Ishikawa (cell line): ENCODE data around the gene ST6GALNAC6.
A peak's percentile ranks its signal among the peaks of the same experiment; 100 is the strongest.

ENCODE experiments used
- CEBPB ChIP-seq: IDR thresholded peaks from 2 replicates; pipeline ENCODE4 v1.6.1; 2012
- CREB1 ChIP-seq: IDR thresholded peaks from 2 replicates; pipeline ENCODE4 v1.6.1; 2012; ENCODE audit warnings: low read depth
- EGR1 ChIP-seq: IDR thresholded peaks from 2 replicates; pipeline ENCODE4 v1.6.1; 2012
- EP300 ChIP-seq: IDR thresholded peaks from 2 replicates; pipeline ENCODE4 v1.6.1; 2012; ENCODE audit warnings: borderline replicate concordance
- FOXM1 ChIP-seq: IDR thresholded peaks from 2 replicates; pipeline ENCODE4 v1.6.1; 2012; ENCODE audit warnings: low read depth, borderline replicate concordance
- MAX ChIP-seq: IDR thresholded peaks from 2 replicates; pipeline ENCODE4 v1.6.1; 2012
- NFIC ChIP-seq: IDR thresholded peaks from 2 replicates; pipeline ENCODE4 v1.6.1; 2012
- RAD21 ChIP-seq: IDR thresholded peaks from 2 replicates; pipeline ENCODE4 v1.6.1; 2012; ENCODE audit warnings: low read depth
- REST ChIP-seq: IDR thresholded peaks from 2 replicates; pipeline ENCODE4 v1.6.1; 2012; ENCODE audit warnings: low read depth, mild to moderate bottlenecking
- TAF1 ChIP-seq: IDR thresholded peaks from 2 replicates; pipeline ENCODE4 v1.6.1; 2012; ENCODE audit warnings: low read depth, mild to moderate bottlenecking
- TCF12 ChIP-seq: IDR thresholded peaks from 2 replicates; pipeline ENCODE4 v1.6.1; 2012; ENCODE audit warnings: low read depth
- TEAD4 ChIP-seq: IDR thresholded peaks from 2 replicates; pipeline ENCODE4 v1.6.1; 2012
- USF1 ChIP-seq: IDR thresholded peaks from 2 replicates; pipeline ENCODE4 v1.6.1; 2012
- YY1 ChIP-seq: IDR thresholded peaks from 2 replicates; pipeline ENCODE4 v1.6.1; 2012; ENCODE audit warnings: low read depth
- ZBTB7A ChIP-seq: IDR thresholded peaks from 2 replicates; pipeline ENCODE4 v1.6.1; 2012; ENCODE audit warnings: low read depth

Gene ST6GALNAC6

GRCh38 chr9:127880143-127880542 is 19.3 kb downstream of the ST6GALNAC6 start:
- TF ChIP-seq TCF12 (no peak), YY1 (no peak), EP300 (no peak), MAX (no peak), TEAD4 (no peak), USF1 (no peak), NFIC (no peak), TAF1 (no peak), FOXM1 (no peak), CEBPB (no peak), RAD21 (no peak), ZBTB7A (no peak)

- no peak for TF ChIP-seq FOXM1
- TF ChIP-seq TAF1: no peak
- no peak for TF ChIP-seq EP300
- TF ChIP-seq REST: no peak
- TF ChIP-seq TEAD4: no peak
- TF ChIP-seq NFIC: no peak
Measured at GRCh38 chr9:127878652-127879390, 20.6 kb downstream of the ST6GALNAC6 start.

GRCh38 chr9:127878001-127878651 is 21.3 kb downstream of the ST6GALNAC6 start:
- TF ChIP-seq TEAD4 (no peak), TCF12 (no peak)

GRCh38 chr9:127877566-127877998 is 21.8 kb downstream of the ST6GALNAC6 start, which contains the start of gene AK1:
Gene AK1, minus strand, starts transcription at chr9:127877675. Its CDS starts 3,058 bp downstream, at chr9:127874617.
- peak; percentile 35; the same call in 1 of the 2 replicates for TF ChIP-seq TEAD4
- TF ChIP-seq NFIC: no peak
- TF ChIP-seq MAX: peak; percentile 79
- TF ChIP-seq TAF1: peak; percentile 41; the same call in 1 of the 2 replicates

GRCh38 chr9:127876764-127877562 is 22.4 kb downstream of the ST6GALNAC6 start:
- TF ChIP-seq RAD21 (no peak), REST (no peak), USF1 (no peak), FOXM1 (no peak), NFIC (no peak), YY1 (no peak), TCF12 (no peak), ZBTB7A (no peak), TEAD4 (no peak), TAF1 (no peak), MAX (no peak), CEBPB (no peak), CREB1 (no peak), EGR1 (no peak)
